Calu3 (cell line): Measurements from ENCODE around the gene B3GNT3. TPM values are rescaled to one million over a fixed set of nuclear protein-coding genes. Genes with fewer than 3 reads are reported as not detected.
"Not testable (repeated sequence)": the region's sequence is repeated elsewhere in the genome, so short reads cannot be mapped to it uniquely, and the experiment has no call there.

Experiments
- BruUV-seq: library from RNA; stranded (reverse); fragments of 400-500 nt; replicated peaks from 2 replicates; lab custom pipeline; 2021; lab: Mats Ljungman, UMichigan
- CTCF ChIA-PET: fragments of 300-600 bp; sonication (Branson Sonifier 250); formaldehyde crosslinking; loops from one replicate; lab custom pipeline; 2022; ENCODE audit warnings: antibody characterized with exemption; lab: Charles Lee
- DNase-seq: peaks from one replicate; pipeline ENCODE4 v3.0.0; 2022
- H3K27ac Mint-ChIP-seq: one replicate; pipeline ENCODE4 v1.8.0; 2022; ENCODE audit warnings: mixed read lengths; ENCODE audit not compliant: unreplicated experiment
- H3K27me3 Mint-ChIP-seq: one replicate; pipeline ENCODE4 v1.8.0; 2022; ENCODE audit warnings: mixed read lengths; ENCODE audit not compliant: unreplicated experiment
- H3K36me3 Mint-ChIP-seq: one replicate; pipeline ENCODE4 v1.8.0; 2022; ENCODE audit warnings: mild to moderate bottlenecking, moderate library complexity, mixed read lengths; ENCODE audit not compliant: insufficient read depth, unreplicated experiment
- H3K4me1 Mint-ChIP-seq: one replicate; pipeline ENCODE4 v1.8.0; 2022; ENCODE audit warnings: mild to moderate bottlenecking, low read depth, mixed read lengths; ENCODE audit not compliant: unreplicated experiment
- H3K4me3 Mint-ChIP-seq: one replicate; pipeline ENCODE4 v1.8.0; 2022; ENCODE audit warnings: mild to moderate bottlenecking, low read depth, moderate library complexity, mixed read lengths; ENCODE audit not compliant: unreplicated experiment
- H3K9me3 Mint-ChIP-seq: one replicate; pipeline ENCODE4 v1.8.0; 2022; ENCODE audit warnings: low read depth, mixed read lengths; ENCODE audit not compliant: unreplicated experiment
- CTCF ChIP-seq: fragments of 200-600 bp; IDR thresholded peaks from one replicate; pipeline ENCODE4 v1.8.0; 2022; ENCODE audit warnings: antibody characterized with exemption; ENCODE audit not compliant: unreplicated experiment
- intact Hi-C: fragments of 100-400 bp; cut with micrococcal nuclease; formaldehyde crosslinking; loops from one replicate; pipeline ENCODE4 v1.10.0; 2022; ENCODE audit not compliant: unreplicated experiment
- total RNA-seq: library from RNA; stranded (reverse); gene quantifications from 2 replicates; pipeline ENCODE4 v1.2.3, GENCODE V29; 2022

B3GNT3 gene
- total RNA-seq, 1 experiment from 2014 or later = 75.1 TPM

GRCh38 chr19:17770613-17771012, 24.3 kb upstream of the B3GNT3 start:
- Mint-ChIP-seq H3K36me3 (no peaks in the 10 kb centered on the region), H3K4me3 (no peak overlapping the region), H3K4me1 (peaks cover 6% of the 10 kb centered on the region), H3K9me3 (no peaks in the 10 kb centered on the region), H3K27me3 (peaks cover 8% of the 10 kb centered on the region), H3K27ac (no peak overlapping the region)
- DNase-seq = no peak
- TF ChIP-seq CTCF = no peak
- BruUV-seq = no TSS peak
- intact Hi-C loops = no loop called here
- CTCF ChIA-PET = no interaction called here

- CTCF ChIA-PET = no interaction called here
- intact Hi-C loops = no loop called here
- Mint-ChIP-seq H3K9me3 (no peaks in the 10 kb centered on the region), H3K27me3 (peaks cover 11% of the 10 kb centered on the region), H3K36me3 (no peaks in the 10 kb centered on the region), H3K27ac (no peak overlapping the region), H3K4me3 (no peak overlapping the region), H3K4me1 (peaks cover 9% of the 10 kb centered on the region)
- no peak for DNase-seq
- TF ChIP-seq CTCF = no peak
- no TSS peak for BruUV-seq
Measured at GRCh38 chr19:17772172-17772571, 22.8 kb upstream of the B3GNT3 start.

GRCh38 chr19:17775245-17775927, 19.6 kb upstream of the B3GNT3 start:
- peaks cover 17% of the 10 kb centered on the region for H3K4me1 Mint-ChIP-seq
- TF ChIP-seq CTCF = peak; percentile 76
- peak; percentile 75 for DNase-seq
- H3K36me3 Mint-ChIP-seq = no peaks in the 10 kb centered on the region
- CTCF ChIA-PET = interaction anchor here (0.5 to 1.2 kb wide), 3 partner anchors 9 to 432 kb away, joined by 3 to 4 read pairs (median 4); partner anchors contain the start of gene B3GNT3
- H3K4me3 Mint-ChIP-seq = no peak overlapping the region
- intact Hi-C loops = no loop called here
- no TSS peak for BruUV-seq
- H3K27ac Mint-ChIP-seq = no peak overlapping the region
- H3K9me3 Mint-ChIP-seq = no peaks in the 10 kb centered on the region
- H3K27me3 Mint-ChIP-seq = peaks cover 11% of the 10 kb centered on the region

- no peaks in the 10 kb centered on the region for H3K36me3 Mint-ChIP-seq
- no peak for TF ChIP-seq CTCF
- peaks cover 11% of the 10 kb centered on the region for H3K27me3 Mint-ChIP-seq
- H3K9me3 Mint-ChIP-seq = no peaks in the 10 kb centered on the region
- BruUV-seq = no TSS peak
- no peak overlapping the region for H3K4me3 Mint-ChIP-seq
- peaks cover 17% of the 10 kb centered on the region for H3K4me1 Mint-ChIP-seq
- no peak overlapping the region for H3K27ac Mint-ChIP-seq
- no peak for DNase-seq
- intact Hi-C loops = no loop called here
- CTCF ChIA-PET = interaction anchor here (0.6 to 1.2 kb wide), 4 partner anchors 10 to 191 kb away, joined by 3 to 4 read pairs (median 4); partner anchors contain the start of gene B3GNT3
Measured at GRCh38 chr19:17775991-17776803, 18.7 kb upstream of the B3GNT3 start.

GRCh38 chr19:17777840-17778239, 17.1 kb upstream of the B3GNT3 start:
- H3K36me3 Mint-ChIP-seq, H3K4me3 Mint-ChIP-seq, H3K27ac Mint-ChIP-seq, DNase-seq, H3K9me3 Mint-ChIP-seq, intact Hi-C loops, BruUV-seq: not testable (repeated sequence)
- CTCF ChIA-PET = interaction anchor here (0.6 kb wide), 1 partner anchor 53 kb away, joined by 9 read pairs; no protein-coding TSS in a partner anchor
- Mint-ChIP-seq H3K27me3 (peaks cover 11% of the 10 kb centered on the region), H3K4me1 (peaks cover 17% of the 10 kb centered on the region)
